Measurements from ENCODE around the gene RIN3. TPM values are rescaled to one million over a fixed set of nuclear protein-coding genes. Genes with fewer than 3 reads are reported as not detected.

RIN3 gene
- total RNA-seq, 1 donor from 2014 or later, result 18.8 TPM

- DNase-seq (ENCODE audit: low spot score), result peak; percentile 47
- Mint-ChIP-seq H3K4me3 (ENCODE audit: unreplicated experiment) (no peak overlapping the region), H3K9me3 (ENCODE audit: low read depth) (peaks cover 8% of the 10 kb centered on the region), H3K27me3 (ENCODE audit: low read depth) (no peaks in the 10 kb centered on the region), H3K4me1 (ENCODE audit: low read depth) (peaks cover 12% of the 10 kb centered on the region), H3K36me3 (ENCODE audit: low read depth) (peaks cover 12% of the 10 kb centered on the region), H3K27ac (ENCODE audit: unreplicated experiment) (no peak overlapping the region)
- TF ChIP-seq, protein P1, sequence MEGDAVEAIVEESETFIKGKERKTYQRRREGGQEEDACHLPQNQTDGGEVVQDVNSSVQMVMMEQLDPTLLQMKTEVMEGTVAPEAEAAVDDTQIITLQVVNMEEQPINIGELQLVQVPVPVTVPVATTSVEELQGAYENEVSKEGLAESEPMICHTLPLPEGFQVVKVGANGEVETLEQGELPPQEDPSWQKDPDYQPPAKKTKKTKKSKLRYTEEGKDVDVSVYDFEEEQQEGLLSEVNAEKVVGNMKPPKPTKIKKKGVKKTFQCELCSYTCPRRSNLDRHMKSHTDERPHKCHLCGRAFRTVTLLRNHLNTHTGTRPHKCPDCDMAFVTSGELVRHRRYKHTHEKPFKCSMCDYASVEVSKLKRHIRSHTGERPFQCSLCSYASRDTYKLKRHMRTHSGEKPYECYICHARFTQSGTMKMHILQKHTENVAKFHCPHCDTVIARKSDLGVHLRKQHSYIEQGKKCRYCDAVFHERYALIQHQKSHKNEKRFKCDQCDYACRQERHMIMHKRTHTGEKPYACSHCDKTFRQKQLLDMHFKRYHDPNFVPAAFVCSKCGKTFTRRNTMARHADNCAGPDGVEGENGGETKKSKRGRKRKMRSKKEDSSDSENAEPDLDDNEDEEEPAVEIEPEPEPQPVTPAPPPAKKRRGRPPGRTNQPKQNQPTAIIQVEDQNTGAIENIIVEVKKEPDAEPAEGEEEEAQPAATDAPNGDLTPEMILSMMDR (IDR thresholded peaks at IDR 0.05), result no peak
Measured at GRCh38 chr14:92645841-92646478, 132.4 kb downstream of the RIN3 start.

GRCh38 chr14:92646952-92647796 is 133.6 kb downstream of the RIN3 start:
- peaks cover 8% of the 10 kb centered on the region for H3K9me3 Mint-ChIP-seq (ENCODE audit: low read depth)
- peak overlapping the region; percentile 36 for H3K27ac Mint-ChIP-seq (ENCODE audit: unreplicated experiment)
- no peaks in the 10 kb centered on the region for H3K27me3 Mint-ChIP-seq (ENCODE audit: low read depth)
- no peak for DNase-seq (ENCODE audit: low spot score)
- H3K36me3 Mint-ChIP-seq (ENCODE audit: low read depth), result peaks cover 12% of the 10 kb centered on the region
- peaks cover 12% of the 10 kb centered on the region for H3K4me1 Mint-ChIP-seq (ENCODE audit: low read depth)
- TF ChIP-seq, protein P1 (IDR thresholded peaks at IDR 0.05), result no peak
- H3K4me3 Mint-ChIP-seq (ENCODE audit: unreplicated experiment), result no peak overlapping the region

GRCh38 chr14:92647797-92648279 is 134.3 kb downstream of the RIN3 start:
- Mint-ChIP-seq H3K27me3 (ENCODE audit: low read depth) (no peaks in the 10 kb centered on the region), H3K27ac (ENCODE audit: unreplicated experiment) (no peak overlapping the region), H3K4me3 (ENCODE audit: unreplicated experiment) (no peak overlapping the region), H3K36me3 (ENCODE audit: low read depth) (peaks cover 12% of the 10 kb centered on the region), H3K9me3 (ENCODE audit: low read depth) (peaks cover 8% of the 10 kb centered on the region), H3K4me1 (ENCODE audit: low read depth) (peaks cover 12% of the 10 kb centered on the region)
- TF ChIP-seq, protein P1 (IDR thresholded peaks at IDR 0.05), result no peak
- DNase-seq (ENCODE audit: low spot score), result peak; percentile 34

- Mint-ChIP-seq H3K36me3 (ENCODE audit: low read depth) (peaks cover 16% of the 10 kb centered on the region), H3K9me3 (ENCODE audit: low read depth) (peaks cover 8% of the 10 kb centered on the region), H3K27ac (ENCODE audit: unreplicated experiment) (no peak overlapping the region), H3K4me3 (ENCODE audit: unreplicated experiment) (no peak overlapping the region), H3K27me3 (ENCODE audit: low read depth) (no peaks in the 10 kb centered on the region), H3K4me1 (ENCODE audit: low read depth) (peaks cover 12% of the 10 kb centered on the region)
- TF ChIP-seq, protein P1 (IDR thresholded peaks at IDR 0.05), result no peak
- DNase-seq (ENCODE audit: low spot score), result peak; percentile 67
Measured at GRCh38 chr14:92649066-92649465, 135.5 kb downstream of the RIN3 start.

DNA sequence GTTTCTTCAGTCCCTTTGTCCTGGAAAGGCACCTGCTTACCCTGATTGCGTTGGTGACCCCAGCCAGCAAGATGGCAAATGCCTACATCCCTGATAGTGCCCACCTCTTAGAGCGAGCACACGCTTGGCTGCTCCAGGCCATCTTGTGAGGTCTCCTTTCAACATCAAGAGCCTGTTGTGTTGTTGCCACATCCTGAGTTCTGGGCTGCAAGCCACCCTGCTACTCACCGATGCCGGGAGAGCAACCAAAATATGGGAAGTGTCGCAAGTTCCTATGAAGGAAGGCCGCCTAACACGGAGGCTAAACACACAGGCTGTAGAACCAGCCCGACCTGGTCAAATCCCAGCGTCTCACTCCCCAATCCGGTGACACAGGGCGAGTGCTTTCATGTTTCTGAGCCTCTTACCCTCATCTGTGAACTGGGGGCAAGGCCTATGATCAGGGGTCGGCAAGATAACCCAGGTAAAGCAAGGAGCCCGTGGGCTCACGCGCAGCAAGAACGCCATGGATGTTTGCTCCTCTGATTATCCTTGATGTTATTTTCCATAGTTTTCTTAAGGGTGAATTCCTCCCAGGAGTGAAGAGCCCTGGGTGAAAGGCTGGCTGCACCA is 136.5 kb downstream of the RIN3 start:
- Mint-ChIP-seq H3K4me3 (ENCODE audit: unreplicated experiment) (no peak overlapping the region), H3K4me1 (ENCODE audit: low read depth) (peaks cover 12% of the 10 kb centered on the region), H3K36me3 (ENCODE audit: low read depth) (peaks cover 10% of the 10 kb centered on the region), H3K27ac (ENCODE audit: unreplicated experiment) (no peak overlapping the region), H3K27me3 (ENCODE audit: low read depth) (no peaks in the 10 kb centered on the region), H3K9me3 (ENCODE audit: low read depth) (peaks cover 4% of the 10 kb centered on the region)
- TF ChIP-seq, protein P1 (IDR thresholded peaks at IDR 0.05), result no peak
- peak; percentile 40 for DNase-seq (ENCODE audit: low spot score)
